HG02610 (cell line): Measurements from ENCODE around the gene NUTF2.

Source experiments
- ATAC-seq: cut with Tn5 transposase; IDR thresholded peaks from one replicate; pipeline ENCODE4 v1.9.1; 2021; ENCODE audit warnings: mild to moderate bottlenecking, moderate library complexity; ENCODE audit not compliant: unreplicated experiment

NUTF2 gene

DNA sequence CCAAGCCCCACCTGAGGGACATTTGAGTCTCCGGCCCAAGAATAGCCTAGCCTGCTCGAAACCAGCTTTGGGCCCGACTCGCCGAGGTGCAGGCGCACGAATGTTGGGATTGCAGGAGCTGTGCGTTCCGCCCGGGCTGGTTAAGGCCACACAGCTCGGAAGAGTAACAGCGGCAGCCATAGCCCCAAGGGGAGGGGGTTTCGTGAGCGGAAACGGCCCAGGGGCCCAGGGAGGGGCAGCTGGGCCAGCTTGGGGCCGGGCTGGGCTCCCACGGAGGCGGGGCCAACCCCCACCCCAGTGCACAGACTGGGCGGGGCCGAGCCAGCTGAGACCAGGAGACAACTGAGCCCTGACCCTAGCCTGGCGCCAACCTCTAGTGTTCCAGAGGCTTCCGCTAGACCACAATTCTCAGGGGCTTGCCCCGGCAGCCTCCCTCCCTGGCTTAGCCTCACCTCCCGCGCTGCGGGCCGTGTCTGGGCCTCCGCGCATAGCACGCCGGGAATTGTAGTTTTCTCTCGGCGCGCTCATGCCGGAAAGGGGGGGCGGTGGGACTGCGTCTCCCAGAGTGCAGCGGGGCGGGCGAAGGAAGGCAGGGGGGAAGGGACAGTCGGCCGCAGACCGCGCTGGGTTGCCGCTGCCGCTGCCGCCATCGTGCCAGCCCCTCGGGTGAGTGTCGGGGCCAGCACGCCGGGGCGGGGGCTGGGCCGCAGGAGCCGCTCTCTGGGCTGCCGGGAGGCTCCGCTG is at the start of gene NUTF2:
NUTF2 (plus strand) TSS at position 614 of the 744 bp plus-strand sequence. CDS start 18,198 bp downstream, outside the sequence.
- peak; percentile 58 for ATAC-seq

DNA sequence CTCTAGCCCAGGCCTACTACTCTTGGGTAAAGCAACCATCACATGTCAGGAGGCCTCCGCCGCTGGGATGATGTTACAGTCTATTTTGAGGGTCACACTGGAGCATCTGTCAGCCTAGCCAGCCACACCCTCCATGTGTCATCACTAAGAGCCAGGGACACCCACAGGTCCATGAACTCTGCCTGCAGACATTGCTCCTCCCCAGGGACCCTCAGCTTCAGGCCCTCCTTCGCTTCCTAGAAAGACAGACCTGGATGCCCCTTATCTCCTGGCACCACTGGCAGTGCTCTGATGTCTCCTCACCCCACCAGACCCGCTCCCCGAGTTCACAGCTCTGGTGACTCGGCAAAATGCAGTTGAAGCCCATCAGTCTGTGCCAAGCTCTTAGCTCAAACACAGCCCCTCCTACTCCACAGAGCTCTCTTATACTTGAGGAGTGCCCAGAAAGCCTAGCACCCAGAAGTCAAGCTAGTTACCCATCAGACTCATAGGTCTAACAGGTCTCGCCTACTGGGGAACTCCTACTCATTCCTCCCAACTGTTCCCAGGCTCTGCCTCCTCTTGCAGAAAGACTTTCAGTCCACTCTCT is 46.3 kb upstream of the NUTF2 start:
- ATAC-seq = no peak

DNA sequence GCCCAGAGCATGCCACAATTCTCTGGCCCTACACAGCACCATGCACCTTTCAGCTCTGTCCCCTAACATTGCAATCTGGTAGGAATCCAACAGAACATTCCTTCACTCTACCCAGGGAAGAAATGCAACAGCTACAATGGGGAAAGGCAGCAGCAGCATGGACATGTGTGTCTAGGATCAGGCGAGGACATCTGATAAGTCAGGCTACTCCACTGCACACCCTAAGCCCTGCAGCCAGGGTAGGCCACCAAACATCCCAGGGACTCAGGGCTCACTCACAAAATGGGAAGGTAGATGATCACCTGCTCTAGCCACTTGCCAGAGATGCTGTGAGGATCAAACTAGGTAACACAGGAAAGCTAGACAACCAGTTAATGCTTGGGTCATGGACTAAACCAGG is 45.5 kb upstream of the NUTF2 start:
- no peak for ATAC-seq

DNA sequence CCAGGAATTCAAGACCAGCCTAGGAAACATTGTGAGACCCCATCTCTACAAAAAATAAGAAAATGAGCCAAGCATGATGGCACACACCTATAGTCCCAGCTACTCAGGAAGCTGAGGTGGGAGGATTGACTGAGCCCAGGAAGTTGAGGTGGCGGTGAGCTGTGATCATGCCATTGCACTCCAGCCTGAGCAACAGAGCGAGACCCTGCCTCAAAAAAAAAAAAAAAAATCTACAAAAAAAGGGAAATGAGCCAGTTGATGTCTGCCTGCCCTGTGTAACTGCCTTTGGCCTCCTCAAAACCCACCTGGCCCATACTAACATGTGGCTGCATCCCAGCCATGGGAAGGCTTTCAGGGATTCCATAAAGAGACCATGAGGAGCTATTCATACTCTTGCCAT is 44.9 kb upstream of the NUTF2 start:
- no peak for ATAC-seq

- no peak for ATAC-seq
These were observed 42.8 kb upstream of the NUTF2 start for GRCh38 chr16:67803894-67804293.

DNA sequence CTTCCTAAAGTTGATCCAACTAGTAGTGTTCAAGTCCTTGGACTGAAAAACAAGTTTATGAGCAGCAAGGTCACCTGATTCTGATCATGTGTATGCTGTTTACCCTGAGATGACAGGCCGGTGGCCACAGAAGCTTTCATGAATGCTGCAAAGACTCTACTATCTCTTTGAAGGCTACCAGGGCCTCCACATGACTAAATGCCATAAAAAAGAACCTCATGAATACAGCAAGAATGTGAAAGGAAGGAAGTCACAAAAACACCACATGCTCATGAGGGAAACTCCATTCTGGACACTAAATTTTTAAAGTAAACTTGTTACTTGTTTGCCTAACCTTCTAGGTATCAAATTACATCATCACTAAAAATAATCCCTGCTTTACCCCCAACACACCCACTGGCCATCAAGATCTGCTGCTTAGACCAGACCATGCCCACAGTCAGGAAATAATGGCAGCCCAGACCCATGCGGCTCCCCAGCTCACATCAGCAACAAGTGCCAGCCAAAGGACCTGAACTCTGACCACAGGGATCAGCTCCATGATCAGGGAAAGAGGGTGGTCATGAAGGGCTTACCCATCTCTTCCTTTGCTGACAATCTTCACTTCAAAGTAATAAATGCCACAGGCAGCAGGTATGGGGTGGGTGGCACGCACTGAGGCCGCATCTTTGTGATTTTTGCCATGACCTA is 41.7 kb upstream of the NUTF2 start:
- no peak for ATAC-seq

DNA sequence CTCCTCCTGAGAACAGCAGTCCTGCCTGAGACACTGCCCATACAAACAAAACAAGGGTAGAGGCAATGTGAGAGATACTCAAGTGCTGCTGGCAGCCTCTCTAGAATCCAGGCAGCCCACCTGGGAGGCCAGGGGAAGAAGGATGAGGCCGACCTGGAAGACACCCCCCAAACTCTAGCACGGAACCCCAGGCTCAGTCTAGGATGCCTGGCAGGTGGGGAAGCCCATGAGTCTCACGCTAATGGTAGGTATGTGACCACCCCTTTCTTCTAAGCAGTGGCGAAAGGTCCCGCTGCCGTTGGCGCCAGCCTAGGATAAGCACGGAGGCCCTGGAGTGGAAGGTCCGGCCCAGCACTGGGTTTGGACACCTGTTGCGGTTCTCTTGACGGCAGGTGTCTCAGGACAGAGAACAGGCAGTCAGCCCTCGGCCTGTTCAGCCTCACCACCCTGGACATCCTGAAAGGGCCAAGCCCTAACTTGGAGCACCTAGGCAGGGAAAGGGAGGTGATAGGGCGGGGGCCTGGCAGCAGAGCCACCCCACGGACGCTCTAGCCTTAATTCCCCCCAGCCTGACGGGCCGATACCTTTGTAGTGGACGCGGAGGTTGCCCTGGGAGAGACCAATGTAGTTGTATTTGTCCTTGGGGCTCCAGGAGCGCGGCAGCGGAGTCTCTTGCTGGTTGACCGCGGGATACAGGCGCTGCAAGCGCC is 40.9 kb upstream of the NUTF2 start:
- no peak for ATAC-seq

DNA sequence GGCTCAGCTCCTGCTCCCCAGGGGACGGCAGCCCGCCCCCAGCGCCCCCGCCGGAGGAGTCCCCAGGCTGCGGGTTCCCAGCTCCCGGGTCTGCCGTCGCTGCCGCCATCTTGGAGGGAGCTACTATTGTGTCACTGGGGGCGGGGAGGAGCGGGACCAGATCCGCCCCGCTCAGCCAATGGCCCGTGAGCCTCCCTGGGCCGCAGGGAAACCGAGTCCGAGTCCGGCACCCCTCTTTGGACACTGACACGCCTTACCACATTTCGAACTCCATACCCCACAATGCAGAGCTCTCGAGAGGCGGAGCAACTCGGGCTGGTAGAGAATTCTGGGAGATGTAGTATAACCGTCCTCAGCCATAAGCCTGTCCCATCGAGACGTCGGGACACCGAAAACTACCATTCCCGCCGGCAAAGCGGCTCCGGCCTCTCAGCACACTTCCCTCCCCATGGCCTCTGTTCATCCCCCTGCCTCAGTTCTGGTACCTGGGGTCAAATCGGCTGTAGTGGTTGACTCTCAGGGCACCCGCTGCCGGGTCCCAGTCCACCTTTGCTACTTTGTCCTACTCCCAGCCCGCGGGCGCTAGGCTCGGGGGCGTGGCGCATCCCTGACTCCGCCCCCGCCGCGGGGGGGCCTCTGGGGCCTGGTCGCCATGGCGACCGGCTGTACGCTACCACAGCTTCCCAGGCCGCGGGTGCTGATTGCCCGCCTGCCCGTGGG is 40.1 kb upstream of the NUTF2 start, which contains the start of the genes RANBP10 and TSNAXIP1:
RANBP10 (minus strand) TSS at position 133 of the 720 bp plus-strand sequence; CDS start at position 109, 24 bp downstream.
TSNAXIP1 (plus strand) TSS at position 462 of the 720 bp plus-strand sequence. CDS start 261 bp downstream, outside the sequence.
- ATAC-seq = peak; percentile 89

- no peak for ATAC-seq
These were observed 39.5 kb upstream of the NUTF2 start for GRCh38 chr16:67807148-67807682.

GRCh38 chr16:67811899-67812298 is 34.8 kb upstream of the NUTF2 start:
- no peak for ATAC-seq

GRCh38 chr16:67814567-67814966 is 32.2 kb upstream of the NUTF2 start:
- no peak for ATAC-seq

- ATAC-seq = no peak
These were observed 26.0 kb upstream of the NUTF2 start for GRCh38 chr16:67820608-67821259.

DNA sequence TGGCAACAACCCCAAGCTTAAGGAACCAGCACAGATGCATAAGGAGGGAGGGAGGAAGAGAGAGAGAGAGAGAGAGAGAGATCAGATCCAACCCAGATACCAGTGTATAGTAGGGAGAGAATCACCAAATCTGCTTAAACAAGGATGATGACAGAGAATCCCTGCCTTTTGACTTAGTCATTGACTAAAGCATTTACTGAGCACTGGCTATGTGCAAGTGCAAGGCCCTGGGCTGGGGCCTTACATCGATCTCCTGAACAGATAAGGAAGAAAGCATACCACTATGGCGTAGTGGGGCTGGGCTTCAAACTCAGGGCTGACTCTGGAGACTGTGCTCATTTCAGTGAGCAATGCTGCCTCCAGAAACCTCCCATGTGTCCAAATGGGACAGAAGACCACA is 24.2 kb upstream of the NUTF2 start:
- no peak for ATAC-seq

- ATAC-seq = no peak
These were observed 21.6 kb upstream of the NUTF2 start for GRCh38 chr16:67825119-67825518.

- no peak for ATAC-seq
These were observed 20.8 kb upstream of the NUTF2 start for GRCh38 chr16:67825906-67826305.

GRCh38 chr16:67828651-67829050 is 18.1 kb upstream of the NUTF2 start:
- no peak for ATAC-seq

- peak; percentile 9 for ATAC-seq
These were observed 13.7 kb upstream of the NUTF2 start for GRCh38 chr16:67833030-67833414.

DNA sequence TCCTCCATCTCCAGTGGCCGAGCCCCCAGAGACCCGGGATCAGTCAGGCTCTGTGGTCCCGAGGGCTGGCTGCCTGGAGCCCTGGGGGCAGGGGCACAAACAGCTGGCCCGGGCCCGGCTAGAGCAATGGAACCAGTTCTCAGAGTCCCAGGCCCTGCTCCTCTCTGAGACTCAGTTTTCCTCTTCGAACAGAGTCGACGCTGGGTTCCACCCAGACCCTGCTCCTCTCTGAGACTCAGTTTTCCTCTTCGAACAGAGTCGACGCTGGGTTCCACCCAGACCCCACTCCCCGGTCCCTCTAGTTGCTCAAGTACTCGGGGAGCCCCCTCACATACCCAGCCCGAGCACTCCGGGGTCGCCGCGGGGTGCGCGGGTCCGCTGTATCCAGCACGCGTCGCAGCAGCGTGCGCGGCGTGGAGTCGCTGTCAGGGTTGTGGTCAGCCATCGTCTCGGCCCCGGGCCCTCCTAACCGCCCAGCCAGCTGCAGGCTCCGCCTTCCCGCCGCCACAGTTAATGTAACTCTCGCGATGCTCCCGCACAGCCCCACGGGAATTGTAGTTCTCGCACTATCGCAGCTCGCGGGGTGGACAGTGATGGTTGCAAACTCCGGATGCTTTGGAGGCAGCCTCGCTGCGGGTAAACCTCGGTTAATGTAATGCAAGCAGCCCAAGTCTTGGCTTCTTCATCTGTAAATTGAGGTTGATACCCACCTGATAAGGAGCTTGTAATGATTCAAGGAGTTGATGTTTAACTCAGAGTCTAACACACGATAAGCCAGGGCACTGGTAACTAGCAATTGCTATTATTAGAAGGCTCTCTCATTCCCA is 13.1 kb upstream of the NUTF2 start:
- peak; percentile 95 for ATAC-seq

DNA sequence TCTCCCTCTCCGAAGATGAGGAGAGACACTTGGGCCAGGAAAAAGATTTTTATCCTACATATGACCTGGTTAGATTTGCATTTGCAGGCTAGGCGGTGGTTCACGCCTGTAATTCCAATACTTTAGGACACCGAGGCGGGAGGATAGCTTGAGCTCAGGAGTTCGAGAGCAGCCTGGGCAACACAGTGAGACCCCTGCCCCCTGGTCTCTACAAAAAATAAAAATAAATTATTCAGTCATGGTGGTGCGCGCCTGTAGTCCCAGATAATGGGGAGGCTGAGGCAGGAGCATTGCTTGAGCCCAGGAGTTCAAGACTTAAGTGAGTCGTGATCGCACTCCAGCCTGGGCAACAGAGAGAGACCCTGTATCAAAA is 12.5 kb upstream of the NUTF2 start:
- no peak for ATAC-seq
